SK-N-SH (cell line): ENCODE data around the gene CEACAM4.

Experiments
- ELF1 ChIP-seq: IDR thresholded peaks from 2 replicates; pipeline ENCODE4 v1.4.0; 2012
- EZH2phosphoT487 ChIP-seq: fragments of 200-600 bp; sonication (generic); IDR thresholded peaks from 2 replicates; pipeline ENCODE4 v1.6.1; 2017; ENCODE audit warnings: low read depth, mixed run types, mild to moderate bottlenecking, antibody characterized with exemption, moderate library complexity, borderline replicate concordance
- FOXJ3 ChIP-seq: sonication (generic); formaldehyde crosslinking; IDR thresholded peaks from 2 replicates; pipeline ENCODE4 v1.5.1; 2020; ENCODE audit warnings: mild to moderate bottlenecking, missing genetic modification reagents
- FOXM1 ChIP-seq: IDR thresholded peaks from 2 replicates; pipeline ENCODE4 v1.4.0; 2012; ENCODE audit warnings: low read depth, mild to moderate bottlenecking
- JUND ChIP-seq: IDR thresholded peaks from 2 replicates; pipeline ENCODE4 v1.4.0; 2012
- MXI1 ChIP-seq: IDR thresholded peaks from 2 replicates; pipeline ENCODE4 v1.6.1; 2012; ENCODE audit warnings: mild to moderate bottlenecking, low read depth, low read length, improper control_type of control experiment
- POLR2AphosphoS5 ChIP-seq: IDR thresholded peaks from 2 replicates; pipeline ENCODE4 v1.6.1; 2012; ENCODE audit warnings: low read depth, low read length
- RFX5 ChIP-seq: IDR thresholded peaks from 2 replicates; pipeline ENCODE4 v1.6.1; 2012; ENCODE audit warnings: mild to moderate bottlenecking, improper control_type of control experiment, low read length
- SIN3A ChIP-seq: IDR thresholded peaks from 2 replicates; pipeline ENCODE4 v1.6.1; 2012; ENCODE audit warnings: low read depth, mild to moderate bottlenecking, low read length, moderate library complexity, borderline replicate concordance
- TAF1 ChIP-seq: IDR thresholded peaks from 2 replicates; pipeline ENCODE4 v1.6.1; 2012; ENCODE audit warnings: low read depth, mild to moderate bottlenecking, low read length, moderate library complexity, borderline replicate concordance
- TF ChIP-seq, protein P1 (sequence below): fragments of 200-600 bp; sonication (generic); IDR thresholded peaks from 2 replicates; pipeline ENCODE4 v1.6.1; 2017; ENCODE audit warnings: antibody characterized with exemption, mild to moderate bottlenecking, moderate library complexity
- TF ChIP-seq, protein P2 (sequence below): IDR thresholded peaks from 2 replicates; pipeline ENCODE4 v1.4.0; 2012; ENCODE audit warnings: low read depth, borderline replicate concordance

GRCh38 chr19:41619018-41619556 is 7.8 kb downstream of the CEACAM4 start:
- no peak for TF ChIP-seq TAF1
- TF ChIP-seq JUND: no peak
- TF ChIP-seq, protein P1, sequence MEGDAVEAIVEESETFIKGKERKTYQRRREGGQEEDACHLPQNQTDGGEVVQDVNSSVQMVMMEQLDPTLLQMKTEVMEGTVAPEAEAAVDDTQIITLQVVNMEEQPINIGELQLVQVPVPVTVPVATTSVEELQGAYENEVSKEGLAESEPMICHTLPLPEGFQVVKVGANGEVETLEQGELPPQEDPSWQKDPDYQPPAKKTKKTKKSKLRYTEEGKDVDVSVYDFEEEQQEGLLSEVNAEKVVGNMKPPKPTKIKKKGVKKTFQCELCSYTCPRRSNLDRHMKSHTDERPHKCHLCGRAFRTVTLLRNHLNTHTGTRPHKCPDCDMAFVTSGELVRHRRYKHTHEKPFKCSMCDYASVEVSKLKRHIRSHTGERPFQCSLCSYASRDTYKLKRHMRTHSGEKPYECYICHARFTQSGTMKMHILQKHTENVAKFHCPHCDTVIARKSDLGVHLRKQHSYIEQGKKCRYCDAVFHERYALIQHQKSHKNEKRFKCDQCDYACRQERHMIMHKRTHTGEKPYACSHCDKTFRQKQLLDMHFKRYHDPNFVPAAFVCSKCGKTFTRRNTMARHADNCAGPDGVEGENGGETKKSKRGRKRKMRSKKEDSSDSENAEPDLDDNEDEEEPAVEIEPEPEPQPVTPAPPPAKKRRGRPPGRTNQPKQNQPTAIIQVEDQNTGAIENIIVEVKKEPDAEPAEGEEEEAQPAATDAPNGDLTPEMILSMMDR: no peak
- TF ChIP-seq ELF1: no peak
- no peak for TF ChIP-seq EZH2phosphoT487
- TF ChIP-seq MXI1: no peak
- TF ChIP-seq SIN3A: no peak
- TF ChIP-seq RFX5: no peak
- no peak for TF ChIP-seq FOXJ3 (CRISPR knock-in tag)
- no peak for TF ChIP-seq FOXM1
- no peak for TF ChIP-seq POLR2AphosphoS5
- TF ChIP-seq, protein P2, sequence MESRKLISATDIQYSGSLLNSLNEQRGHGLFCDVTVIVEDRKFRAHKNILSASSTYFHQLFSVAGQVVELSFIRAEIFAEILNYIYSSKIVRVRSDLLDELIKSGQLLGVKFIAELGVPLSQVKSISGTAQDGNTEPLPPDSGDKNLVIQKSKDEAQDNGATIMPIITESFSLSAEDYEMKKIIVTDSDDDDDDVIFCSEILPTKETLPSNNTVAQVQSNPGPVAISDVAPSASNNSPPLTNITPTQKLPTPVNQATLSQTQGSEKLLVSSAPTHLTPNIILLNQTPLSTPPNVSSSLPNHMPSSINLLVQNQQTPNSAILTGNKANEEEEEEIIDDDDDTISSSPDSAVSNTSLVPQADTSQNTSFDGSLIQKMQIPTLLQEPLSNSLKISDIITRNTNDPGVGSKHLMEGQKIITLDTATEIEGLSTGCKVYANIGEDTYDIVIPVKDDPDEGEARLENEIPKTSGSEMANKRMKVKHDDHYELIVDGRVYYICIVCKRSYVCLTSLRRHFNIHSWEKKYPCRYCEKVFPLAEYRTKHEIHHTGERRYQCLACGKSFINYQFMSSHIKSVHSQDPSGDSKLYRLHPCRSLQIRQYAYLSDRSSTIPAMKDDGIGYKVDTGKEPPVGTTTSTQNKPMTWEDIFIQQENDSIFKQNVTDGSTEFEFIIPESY: no peak
